ENCODE data around the gene GAD1.

GRCh38 chr2:170770008-170770605 lies 46.6 kb upstream of the GAD1 start, which contains the start of gene ERICH2:
- no peak for TF ChIP-seq EP300 (IDR thresholded peaks at IDR 0.05; ENCODE audit: borderline replicate concordance)
- TF ChIP-seq FOXM1 (IDR thresholded peaks at IDR 0.05; ENCODE audit: borderline replicate concordance, low read depth), result no peak
- TF ChIP-seq YY1 (IDR thresholded peaks at IDR 0.05; ENCODE audit: low read depth), result no peak
- TF ChIP-seq TAF1 (IDR thresholded peaks at IDR 0.05; ENCODE audit: low read depth), result no peak
- TF ChIP-seq MAX (IDR thresholded peaks at IDR 0.05), result peak; percentile 23; the same call in 1 of the 2 replicates
- TF ChIP-seq RAD21 (IDR thresholded peaks at IDR 0.05; ENCODE audit: low read depth), result no peak
- no peak for TF ChIP-seq USF1 (IDR thresholded peaks at IDR 0.05)
